HCT116 (cell line): ENCODE data around the gene RHOB. TPM values are rescaled to one million over a fixed set of nuclear protein-coding genes. Genes with fewer than 3 reads are reported as not detected.

Experiments
- ATAC-seq: fragments of 200-7000 bp; cut with Tn5 transposase; 2 replicates; pipeline ENCODE4 v1.9.1; 2020; ENCODE audit warnings: mild to moderate bottlenecking, moderate library complexity
- BruUV-seq: library from RNA; stranded (reverse); fragments of 400-500 nt; replicated peaks from 2 replicates; lab custom pipeline; 2021; lab: Mats Ljungman, UMichigan
- CTCF ChIA-PET: fragments of 300-600 bp; sonication (Branson Sonifier 250); formaldehyde crosslinking; loops from one replicate; lab custom pipeline; 2021; ENCODE audit warnings: antibody characterized with exemption; lab: Charles Lee
- POLR2A ChIA-PET: fragments of 300-600, 350-600 bp; sonication (Branson Sonifier 250); formaldehyde crosslinking; loops from one replicate; lab custom pipeline; 2021; ENCODE audit warnings: antibody characterized with exemption; lab: Charles Lee
- RAD21 ChIA-PET, 2 experiments: fragments of 300-600 bp; sonication (Branson Sonifier 250); formaldehyde crosslinking; loops; one replicate each; lab custom pipeline; 2023; ENCODE audit warnings: low total read pairs in 2 of 2; ENCODE audit not compliant: uncharacterized antibody in 2 of 2, unreplicated experiment in 2 of 2, low non-redundant PET in 1 of 2; lab: Charles Lee
- DNase-seq: peaks from one replicate; pipeline ENCODE4 v3.0.0-alpha.2; 2010; ENCODE audit warnings: low read depth, low spot score
- H2AFZ ChIP-seq: fragments of 200-600 bp; shearing (Covaris generic), sonication (generic); 2 replicates; pipeline ENCODE4 v1.6.1; 2017; ENCODE audit warnings: low read depth, mixed run types, mixed read lengths, antibody characterized with exemption, low read length; ENCODE audit not compliant: poor library complexity, severe bottlenecking
- H3K27ac ChIP-seq: 2 replicates; pipeline ENCODE4 v1.5.1; 2012; ENCODE audit warnings: low read depth, low read length
- H3K27me3 ChIP-seq: fragments of 200-600 bp; sonication (generic); 2 replicates; pipeline ENCODE4 v1.6.1; 2016; ENCODE audit warnings: mixed run types, low read length, mixed read lengths; ENCODE audit not compliant: insufficient read depth
- H3K36me3 ChIP-seq, 2 experiments: fragments of 200-500 bp in 1 of 2; fragments of 200-600 bp in 1 of 2; sonication (Bioruptor generic) in 1 of 2; sonication (generic) in 1 of 2; 2 replicates each; pipeline versions ENCODE4 v1.5.1 to v1.6.1; 2014 to 2016; ENCODE audit warnings: low read length in 2 of 2, inconsistent platforms in 1 of 2, mixed read lengths in 1 of 2, mixed run types in 1 of 2; ENCODE audit not compliant: insufficient read depth in 2 of 2, control insufficient read depth in 1 of 2
- H3K4me1 ChIP-seq, 2 experiments: fragments of 200-600 bp in 1 of 2; sonication (generic) in 1 of 2; 2 replicates each; pipeline versions ENCODE4 v1.5.1 to v1.6.1; 2012 to 2017; ENCODE audit warnings: low read length in 2 of 2, inconsistent platforms in 1 of 2, mild to moderate bottlenecking in 1 of 2, mixed read lengths in 1 of 2, mixed run types in 1 of 2, moderate library complexity in 1 of 2; ENCODE audit not compliant: insufficient read depth in 2 of 2, control insufficient read depth in 1 of 2
- H3K4me2 ChIP-seq: fragments of 200-600 bp; sonication (generic); 2 replicates; pipeline ENCODE4 v1.6.1; 2017; ENCODE audit warnings: mixed run types, low read length, mixed read lengths
- H3K4me3 ChIP-seq, 2 experiments: fragments of 200-600 bp in 1 of 2; sonication (generic) in 1 of 2; replicated peaks in 1 of 2; 2 replicates each; pipeline ENCODE4 v1.5.1; 2011 to 2016; ENCODE audit warnings: low read length in 2 of 2, control low read depth in 1 of 2, low read depth in 1 of 2, mild to moderate bottlenecking in 1 of 2, mixed read lengths in 1 of 2, mixed run types in 1 of 2
- H3K79me2 ChIP-seq: fragments of 200-600 bp; sonication (generic); 2 replicates; pipeline ENCODE4 v1.6.1; 2017; ENCODE audit warnings: mild to moderate bottlenecking, mixed run types, low read length, moderate library complexity, mixed read lengths; ENCODE audit not compliant: insufficient read depth
- H3K9ac ChIP-seq: fragments of 200-600 bp; sonication (generic); 2 replicates; pipeline ENCODE4 v1.6.1; 2016; ENCODE audit warnings: low read length, mixed read lengths
- H3K9me2 ChIP-seq: fragments of 200-600 bp; sonication (generic), shearing (Covaris generic); 2 replicates; pipeline ENCODE4 v1.6.1; 2017; ENCODE audit warnings: mixed run types, mild to moderate bottlenecking, moderate library complexity; ENCODE audit not compliant: insufficient read depth
- H3K9me3 ChIP-seq, 2 experiments: fragments of 200-500 bp in 1 of 2; fragments of 200-600 bp in 1 of 2; sonication (Bioruptor generic) in 1 of 2; sonication (generic) in 1 of 2; 2 replicates each; pipeline ENCODE4 v1.6.1; 2014 to 2017; ENCODE audit warnings: low read length in 2 of 2, mixed read lengths in 2 of 2, inconsistent platforms in 1 of 2, low read depth in 1 of 2, mild to moderate bottlenecking in 1 of 2, mixed run types in 1 of 2, moderate library complexity in 1 of 2; ENCODE audit not compliant: control insufficient read depth in 1 of 2, insufficient read depth in 1 of 2
- H4K20me1 ChIP-seq: fragments of 200-600 bp; sonication (generic), shearing (Covaris generic); 2 replicates; pipeline ENCODE4 v1.6.1; 2017; ENCODE audit warnings: mixed run types, mild to moderate bottlenecking, moderate library complexity; ENCODE audit not compliant: insufficient read depth
- ATF3 ChIP-seq: IDR thresholded peaks from 2 replicates; pipeline ENCODE4 v1.6.1; 2012
- CBX3 ChIP-seq: IDR thresholded peaks from 2 replicates; pipeline ENCODE4 v1.6.1; 2012; ENCODE audit warnings: low read depth
- CEBPB ChIP-seq: IDR thresholded peaks from 2 replicates; pipeline ENCODE4 v1.6.1; 2012; ENCODE audit warnings: low read depth
- ELF1 ChIP-seq: IDR thresholded peaks from 2 replicates; pipeline ENCODE4 v1.6.1; 2012; ENCODE audit warnings: low read depth, borderline replicate concordance
- EZH2 ChIP-seq: fragments of 200-600 bp; sonication (generic); IDR thresholded peaks from 2 replicates; pipeline ENCODE4 v1.6.1; 2017; ENCODE audit warnings: antibody characterized with exemption, mixed run types
- FOSL1 ChIP-seq: IDR thresholded peaks from 2 replicates; pipeline ENCODE4 v1.6.1; 2012; ENCODE audit warnings: low read depth
- JUND ChIP-seq: IDR thresholded peaks from 2 replicates; pipeline ENCODE4 v1.6.1; 2012
- MAX ChIP-seq: IDR thresholded peaks from 2 replicates; pipeline ENCODE4 v1.6.1; 2012
- REST ChIP-seq: IDR thresholded peaks from 2 replicates; pipeline ENCODE4 v1.6.1; 2012; ENCODE audit warnings: low read depth
- SIN3A ChIP-seq: IDR thresholded peaks from 2 replicates; pipeline ENCODE4 v1.6.1; 2012; ENCODE audit warnings: low read depth
- SP1 ChIP-seq: IDR thresholded peaks from 2 replicates; pipeline ENCODE4 v1.6.1; 2012; ENCODE audit warnings: low read depth
- SRF ChIP-seq: IDR thresholded peaks from 2 replicates; pipeline ENCODE4 v1.6.1; 2012; ENCODE audit warnings: low read depth
- ZNF274 ChIP-seq: fragments of 200-500 bp; sonication (Bioruptor generic); IDR thresholded peaks from 2 replicates; pipeline ENCODE4 v1.6.1; 2014; ENCODE audit warnings: mild to moderate bottlenecking, low read depth, low read length, inconsistent platforms
- intact Hi-C: fragments of 100-400 bp; cut with micrococcal nuclease; formaldehyde crosslinking; loops from 2 replicates; pipeline ENCODE4 v1.10.0; 2022
- total RNA-seq: library from RNA; stranded (reverse); gene quantifications from one replicate; pipeline ENCODE4 v1.2.1, GENCODE V29; 2021; ENCODE audit not compliant: unreplicated experiment

RHOB gene
- total RNA-seq, 1 experiment from 2014 or later, result 72.9 TPM

DNA sequence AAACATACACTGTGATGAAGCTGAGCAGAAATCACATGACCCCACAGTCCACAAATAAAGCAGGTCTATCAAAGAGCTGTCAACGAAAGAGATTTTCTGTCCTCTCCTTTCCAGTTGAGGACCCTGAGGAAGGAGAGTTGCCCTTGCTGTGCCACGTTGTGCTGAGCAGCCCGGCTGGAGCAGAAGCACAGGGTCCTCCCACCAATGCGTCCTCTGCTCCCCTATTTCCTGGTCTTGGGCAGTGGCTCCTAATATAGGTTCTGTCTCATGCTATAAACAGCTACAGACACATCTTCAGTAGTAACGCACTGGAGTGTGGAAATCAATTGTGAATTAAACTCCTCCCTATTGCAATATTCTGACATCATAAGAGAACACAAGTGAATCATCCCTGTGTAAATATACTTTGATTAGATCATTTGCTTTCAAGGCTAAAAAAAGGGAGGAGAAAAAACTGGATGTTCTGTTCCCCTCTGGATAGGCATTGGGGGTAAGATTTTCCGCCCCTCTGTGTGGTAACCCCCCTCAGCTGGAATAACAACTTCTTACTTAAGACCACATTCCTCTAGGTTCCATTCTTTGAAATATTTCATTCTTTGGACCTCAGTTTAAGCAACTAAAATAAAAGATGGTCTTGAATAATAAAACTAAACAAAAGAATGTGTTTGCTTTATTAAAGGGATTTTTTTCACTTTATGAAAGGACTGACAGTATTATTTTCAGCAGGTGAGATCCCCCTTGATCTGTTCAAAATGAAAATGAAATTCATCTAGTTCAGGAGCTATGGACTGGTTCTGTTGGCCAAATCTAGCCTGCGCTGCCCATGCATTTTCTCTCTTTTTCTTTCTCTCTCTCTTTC, 8.3 kb upstream of the RHOB start:
- POLR2A ChIA-PET, result interaction anchor here (1.1 to 5.5 kb wide), 3 partner anchors 10 to 179 kb away, joined by 3 to 76 read pairs (median 3); partner anchors contain the start of gene RHOB
- H3K4me2 ChIP-seq, result peak overlapping the region; percentile 62
- H3K9me3 ChIP-seq, result no peaks in the 10 kb centered on the region
- no peaks in the 10 kb centered on the region for H3K27me3 ChIP-seq
- H2AFZ ChIP-seq, result peak overlapping the region; percentile 87
- H3K9ac ChIP-seq, result 0 out of 2 replicates have a peak overlapping the region, but pooled peaks have one; percentile 10
- BruUV-seq, result no TSS peak
- TF ChIP-seq CBX3 (peak; percentile 70), ZNF274 (no peak), EZH2 (no peak), ATF3 (no peak; the same call in 1 of the 2 replicates), ELF1 (no peak), MAX (peak; percentile 56), SIN3A (peak; percentile 46; the same call in 1 of the 2 replicates), SP1 (peak; percentile 69), REST (no peak), SRF (peak; percentile 54; the same call in 1 of the 2 replicates), FOSL1 (peak; percentile 79), JUND (peak; percentile 77), CEBPB (peak; percentile 93)
- TF ChIP-seq, all 23 proteins: peak for 8
- Histone ChIP-seq H3K27ac (no peak overlapping the region), H3K79me2 (no peaks in the 10 kb centered on the region), H3K36me3 (no peaks in the 10 kb centered on the region), H3K4me1 (peaks cover 26 to 43% of the 10 kb centered on the region in 2 experiments), H4K20me1 (no peaks in the 10 kb centered on the region), H3K9me2 (no peaks in the 10 kb centered on the region), H3K4me3 (peak overlapping the region; percentile 19 to 25)
- ATAC-seq (0 out of 2 replicates have a peak, but pooled peaks have one; percentile 1), DNase-seq (no peak)
- ChIA-PET CTCF (interaction anchor here (1.2 to 7.0 kb wide), 5 partner anchors 14 to 203 kb away, joined by 5 to 66 read pairs (median 11); no protein-coding TSS in a partner anchor), RAD21 (interaction anchor here in 1 of 2 experiments (1.6 kb wide), 1 partner anchor 197 kb away, joined by 4 read pairs; no protein-coding TSS in a partner anchor)
- intact Hi-C loops, result no loop called here
